DMS114 treated with DMSO at 0.1 percent for 48 hours (cell line): Measurements from ENCODE around the gene R3HDM1.
"Not testable (repeated sequence)": the region's sequence is repeated elsewhere in the genome, so short reads cannot be mapped to it uniquely, and the experiment has no call there.

Experiments
- DNase-seq: peaks from one replicate; lab custom pipeline; 2025; ENCODE audit not compliant: unreplicated experiment; lab: John Stamatoyannopoulos, UW

R3HDM1 gene

GRCh38 chr2:135563793-135564192 lies 32.5 kb downstream of the R3HDM1 start:
- no peak for DNase-seq

- DNase-seq, result no peak
Observed at GRCh38 chr2:135570884-135571283, 39.6 kb downstream of the R3HDM1 start.

- no peak for DNase-seq
Observed at GRCh38 chr2:135573620-135574019, 42.3 kb downstream of the R3HDM1 start.

GRCh38 chr2:135581282-135581681 lies 50.0 kb downstream of the R3HDM1 start:
- DNase-seq, result no peak

GRCh38 chr2:135582383-135582782 lies 51.1 kb downstream of the R3HDM1 start:
- DNase-seq, result no peak

GRCh38 chr2:135585586-135585985 lies 54.3 kb downstream of the R3HDM1 start:
- DNase-seq, result no peak

- DNase-seq, result no peak
Observed at GRCh38 chr2:135586148-135586547, 54.9 kb downstream of the R3HDM1 start.

- no peak for DNase-seq
Observed at GRCh38 chr2:135587958-135588357, 56.7 kb downstream of the R3HDM1 start.

- DNase-seq, result no peak
Observed at GRCh38 chr2:135590619-135591260, 59.5 kb downstream of the R3HDM1 start.

- no peak for DNase-seq
Observed at GRCh38 chr2:135600915-135601314, 69.6 kb downstream of the R3HDM1 start.

GRCh38 chr2:135603543-135603942 lies 72.3 kb downstream of the R3HDM1 start:
- DNase-seq, result no peak

GRCh38 chr2:135607561-135607960 lies 76.3 kb downstream of the R3HDM1 start:
- no peak for DNase-seq

- DNase-seq, result no peak
Observed at GRCh38 chr2:135612319-135612718, 81.0 kb downstream of the R3HDM1 start.

GRCh38 chr2:135615404-135615803 lies 84.1 kb downstream of the R3HDM1 start:
- DNase-seq, result no peak

GRCh38 chr2:135617501-135618015 lies 86.3 kb downstream of the R3HDM1 start:
- no peak for DNase-seq

- no peak for DNase-seq
Observed at GRCh38 chr2:135620198-135620597, 88.9 kb downstream of the R3HDM1 start.

- no peak for DNase-seq
Observed at GRCh38 chr2:135629520-135629919, 98.2 kb downstream of the R3HDM1 start.

GRCh38 chr2:135630034-135630433 lies 98.8 kb downstream of the R3HDM1 start:
- DNase-seq, result not testable (repeated sequence)

GRCh38 chr2:135630488-135630887 lies 99.2 kb downstream of the R3HDM1 start:
- DNase-seq, result no peak

GRCh38 chr2:135633582-135633981 lies 102.3 kb downstream of the R3HDM1 start:
- DNase-seq, result no peak

- DNase-seq, result no peak
Observed at GRCh38 chr2:135635212-135635835, 104.0 kb downstream of the R3HDM1 start.

GRCh38 chr2:135636982-135637381 lies 105.7 kb downstream of the R3HDM1 start:
- no peak for DNase-seq
